Esophagus (tissue), 2 donors: ENCODE measurements around the gene WWOX. TPM values are rescaled to one million over a fixed set of nuclear protein-coding genes. Genes with fewer than 3 reads are reported as not detected.

ENCODE experiments used
- H3K27ac ChIP-seq, 2 donors: one replicate each; pipeline ENCODE4 v1.5.1; 2013; ENCODE audit warnings: low read depth in 2 of 2, mild to moderate bottlenecking in 2 of 2, inconsistent platforms in 1 of 2, low read length in 1 of 2, moderate library complexity in 1 of 2
- H3K27me3 ChIP-seq, 2 donors: one replicate each; pipeline ENCODE4 v1.6.1; 2013; ENCODE audit warnings: low read length in 2 of 2, control low read depth in 1 of 2, mild to moderate bottlenecking in 1 of 2; ENCODE audit not compliant: insufficient read depth in 2 of 2, control insufficient read depth in 1 of 2
- H3K36me3 ChIP-seq, 2 donors: one replicate each; pipeline ENCODE4 v1.6.1; 2013; ENCODE audit warnings: low read length in 1 of 2; ENCODE audit not compliant: control insufficient read depth in 2 of 2, insufficient read depth in 2 of 2
- H3K4me1 ChIP-seq, 2 donors: one replicate each; pipeline ENCODE4 v1.6.1; 2013; ENCODE audit warnings: low read length in 1 of 2; ENCODE audit not compliant: control insufficient read depth in 2 of 2, insufficient read depth in 2 of 2
- H3K4me3 ChIP-seq, 2 donors: one replicate each; pipeline ENCODE4 v1.5.1; 2013; ENCODE audit warnings: low read length in 2 of 2, mild to moderate bottlenecking in 2 of 2, low read depth in 1 of 2, moderate library complexity in 1 of 2
- H3K9me3 ChIP-seq, 2 donors: one replicate each; pipeline ENCODE4 v1.6.1; 2013; ENCODE audit warnings: mild to moderate bottlenecking in 2 of 2, low read depth in 1 of 2, low read length in 1 of 2, moderate library complexity in 1 of 2; ENCODE audit not compliant: control insufficient read depth in 2 of 2, insufficient read depth in 1 of 2
- WGBS, 2 donors: extraction: QIAGEN DNeasy Blood & Tissue Kit; methylation state at CpG; one replicate each; pipeline ENCODE4 v1.1.7; 2013; 5-methylcytosine and 5-hydroxymethylcytosine counted together
- polyA plus RNA-seq, 2 donors: library from polyadenylated mRNA; stranded (reverse); fragments of 200-250 nt; gene quantifications; one replicate each; pipeline ENCODE4 v1.2.3, GENCODE V29; 2013
- donor health status: healthy with polysubstance abuse.
- donor health status: Bipolar disorder and iron deficiency.

The WWOX gene
- polyA plus RNA-seq, 2 donors = 6.4 to 9.1 TPM

DNA sequence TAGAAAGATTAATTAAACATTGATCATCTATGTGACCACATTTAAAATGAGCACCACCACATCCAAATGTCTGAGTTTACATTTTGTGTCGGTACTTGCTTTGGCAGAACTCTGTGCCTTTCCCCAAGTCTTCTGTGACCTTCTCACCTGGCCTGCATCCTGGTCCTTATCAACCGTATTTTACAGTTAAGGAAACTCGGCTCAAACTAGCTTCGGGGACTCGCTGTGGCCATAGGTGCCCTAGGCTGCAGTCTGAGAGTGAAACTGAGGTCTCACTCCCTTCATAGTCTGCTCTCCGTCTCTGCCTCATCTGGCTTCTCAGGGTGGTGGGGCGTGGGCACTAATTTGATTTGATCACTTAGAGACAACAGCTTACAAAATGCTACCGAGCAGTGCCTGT lies 555.5 kb downstream of the WWOX start:
- Histone ChIP-seq H3K36me3 (no peaks in the 10 kb centered on the region), H3K9me3 (no peaks in the 10 kb centered on the region), H3K4me1 (peaks cover 0 to 2% of the 10 kb centered on the region in 2 donors), H3K27ac (no peak overlapping the region), H3K27me3 (no peaks in the 10 kb centered on the region), H3K4me3 (no peak overlapping the region)
- WGBS, 2 donors = 60 to 78% methylated on average over 8 of the region's 8 CpGs

DNA sequence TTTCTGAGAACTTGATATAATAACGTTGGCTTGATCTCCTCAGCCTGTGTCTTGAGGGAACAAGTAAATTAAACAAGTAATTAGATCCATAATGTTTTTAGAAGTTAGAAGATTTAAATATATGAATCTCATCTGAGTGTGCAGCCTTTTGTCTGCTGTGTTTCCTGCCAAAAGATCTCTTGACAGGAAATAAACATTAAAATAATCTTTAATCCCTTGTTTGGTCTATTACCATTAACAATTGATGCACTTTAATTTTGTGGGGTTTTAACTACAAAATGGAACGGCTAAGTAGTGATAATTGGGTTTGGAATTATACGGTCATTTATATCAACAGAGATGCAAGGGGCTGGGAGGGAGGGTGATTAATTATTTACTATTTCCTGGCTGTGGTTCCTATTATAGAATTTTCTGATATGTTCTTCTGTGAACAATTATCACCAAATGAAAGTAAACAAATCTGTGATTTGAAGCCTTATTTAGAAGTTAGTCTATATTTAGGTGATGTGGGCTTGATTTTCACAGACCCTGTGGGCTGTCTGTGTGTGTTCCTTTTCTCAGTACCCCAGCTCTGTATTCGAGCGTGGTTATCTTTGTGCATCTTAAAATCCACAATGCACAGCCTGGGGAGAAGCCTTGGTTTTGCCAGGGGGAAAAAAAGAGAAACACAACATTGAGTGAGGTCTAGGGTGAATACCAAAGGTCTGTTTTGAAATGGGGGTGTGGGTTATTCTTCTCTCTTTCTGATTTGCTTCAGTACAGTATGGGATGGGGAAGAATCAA lies 556.1 kb downstream of the WWOX start:
- no peak overlapping the region for H3K27ac ChIP-seq
- H3K36me3 ChIP-seq = no peaks in the 10 kb centered on the region
- peaks cover 0 to 2% of the 10 kb centered on the region in 2 donors for H3K4me1 ChIP-seq
- H3K4me3 ChIP-seq = no peak overlapping the region
- H3K27me3 ChIP-seq = no peaks in the 10 kb centered on the region
- WGBS, 2 donors = 51 to 59% methylated on average over 5 of the region's 5 CpGs
- no peaks in the 10 kb centered on the region for H3K9me3 ChIP-seq

- Histone ChIP-seq H3K9me3 (no peaks in the 10 kb centered on the region), H3K27me3 (no peaks in the 10 kb centered on the region), H3K4me1 (no peaks in the 10 kb centered on the region), H3K36me3 (no peaks in the 10 kb centered on the region), H3K4me3 (no peak overlapping the region), H3K27ac (no peak overlapping the region)
- 89 to 92% methylated on average over 10 of the region's 10 CpGs for WGBS, 2 donors
These were observed 557.4 kb downstream of the WWOX start for GRCh38 chr16:78656887-78657286.

DNA sequence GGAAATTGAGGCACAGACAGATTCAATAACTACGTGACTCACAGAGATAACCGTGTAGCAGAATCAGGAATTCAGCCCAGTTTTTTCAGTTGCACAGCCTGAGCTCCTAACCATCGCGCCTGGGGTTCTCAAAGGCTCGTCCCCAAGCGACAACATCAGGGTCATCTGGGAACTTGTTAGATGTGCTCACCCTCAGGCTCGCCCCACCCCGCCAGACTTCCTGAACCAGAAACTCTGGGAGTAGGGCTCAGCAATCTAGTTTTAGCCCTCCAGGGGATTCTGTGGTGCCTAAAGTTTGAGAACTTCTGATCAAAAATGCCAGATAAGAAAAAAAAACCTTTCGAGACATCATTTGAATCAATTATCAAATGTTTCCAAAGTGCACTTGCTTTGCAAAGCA lies 559.8 kb downstream of the WWOX start:
- no peaks in the 10 kb centered on the region for H3K27me3 ChIP-seq
- no peaks in the 10 kb centered on the region for H3K36me3 ChIP-seq
- H3K9me3 ChIP-seq = no peaks in the 10 kb centered on the region
- H3K4me1 ChIP-seq = no peaks in the 10 kb centered on the region
- 74 to 75% methylated on average over 9 of the region's 9 CpGs for WGBS, 2 donors
- H3K4me3 ChIP-seq = no peak overlapping the region
- no peak overlapping the region for H3K27ac ChIP-seq

DNA sequence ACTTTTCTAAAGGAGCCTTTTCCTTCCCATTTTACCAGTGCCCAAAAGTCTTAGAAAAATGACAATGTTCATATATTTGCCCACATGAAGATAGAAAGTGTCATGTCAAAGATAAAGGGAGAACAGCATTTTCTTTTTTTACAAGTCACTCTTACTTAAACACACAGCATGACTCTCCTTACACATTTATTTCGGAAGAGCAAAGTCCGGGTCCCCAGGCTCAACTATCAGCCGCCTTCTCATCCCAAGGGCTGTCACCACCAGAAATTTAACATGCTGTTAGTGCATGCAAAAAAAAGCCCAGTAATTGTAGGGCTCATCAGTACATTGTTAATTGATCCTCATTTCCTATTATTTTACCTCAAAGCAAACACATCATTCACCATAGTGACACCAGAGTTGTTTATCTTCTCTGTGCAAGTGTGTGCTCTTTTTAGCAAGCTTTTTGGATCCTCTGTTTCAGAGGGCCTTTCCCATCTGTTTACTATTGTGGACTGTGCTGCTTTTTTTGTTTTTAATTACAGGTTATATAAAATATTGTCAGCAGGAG lies 560.3 kb downstream of the WWOX start:
- Histone ChIP-seq H3K36me3 (no peaks in the 10 kb centered on the region), H3K9me3 (no peaks in the 10 kb centered on the region), H3K4me3 (no peak overlapping the region), H3K27ac (no peak overlapping the region), H3K4me1 (no peaks in the 10 kb centered on the region), H3K27me3 (no peaks in the 10 kb centered on the region)
- 60 to 74% methylated on average over 3 of the region's 3 CpGs for WGBS, 2 donors

DNA sequence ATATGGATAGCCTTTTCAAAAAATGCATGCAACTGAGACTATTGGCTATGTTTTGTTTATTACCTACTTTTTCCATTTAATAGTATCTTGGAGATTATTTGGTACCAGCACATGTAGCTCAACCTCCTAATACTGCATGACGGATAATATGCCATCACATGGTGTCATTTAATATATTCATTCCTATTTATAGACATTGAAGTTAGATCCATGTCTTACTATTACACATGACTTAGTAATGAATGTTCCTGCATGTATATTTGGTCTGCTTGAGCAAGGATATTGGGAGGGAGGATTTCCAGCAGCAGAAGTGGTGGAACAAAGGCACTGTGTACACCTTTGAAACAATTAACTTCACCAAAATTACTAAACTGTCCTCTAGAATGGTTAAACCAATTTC lies 561.3 kb downstream of the WWOX start:
- 93 to 97% methylated on average over 1 of the region's 1 CpG for WGBS, 2 donors

GRCh38 chr16:78663690-78664089 lies 564.2 kb downstream of the WWOX start:
- H3K27me3 ChIP-seq = no peaks in the 10 kb centered on the region
- H3K9me3 ChIP-seq = no peaks in the 10 kb centered on the region
- no peak overlapping the region for H3K27ac ChIP-seq
- H3K36me3 ChIP-seq = no peaks in the 10 kb centered on the region
- no peaks in the 10 kb centered on the region for H3K4me1 ChIP-seq
- 93 to 97% methylated on average over 5 of the region's 5 CpGs for WGBS, 2 donors
- H3K4me3 ChIP-seq = no peak overlapping the region

More for the DNA sequence above, 561.3 kb downstream of the WWOX start:
- no peak overlapping the region for H3K4me3 ChIP-seq
- no peaks in the 10 kb centered on the region for H3K27me3 ChIP-seq
- H3K36me3 ChIP-seq = no peaks in the 10 kb centered on the region
- no peaks in the 10 kb centered on the region for H3K9me3 ChIP-seq
- no peaks in the 10 kb centered on the region for H3K4me1 ChIP-seq
- H3K27ac ChIP-seq = no peak overlapping the region

GRCh38 chr16:78664811-78665772 lies 565.6 kb downstream of the WWOX start:
- H3K9me3 ChIP-seq = no peaks in the 10 kb centered on the region
- no peaks in the 10 kb centered on the region for H3K36me3 ChIP-seq
- no peak overlapping the region for H3K4me3 ChIP-seq
- 88 to 90% methylated on average over 19 of the region's 19 CpGs for WGBS, 2 donors
- no peak overlapping the region for H3K27ac ChIP-seq
- H3K27me3 ChIP-seq = no peaks in the 10 kb centered on the region
- H3K4me1 ChIP-seq = no peaks in the 10 kb centered on the region

DNA sequence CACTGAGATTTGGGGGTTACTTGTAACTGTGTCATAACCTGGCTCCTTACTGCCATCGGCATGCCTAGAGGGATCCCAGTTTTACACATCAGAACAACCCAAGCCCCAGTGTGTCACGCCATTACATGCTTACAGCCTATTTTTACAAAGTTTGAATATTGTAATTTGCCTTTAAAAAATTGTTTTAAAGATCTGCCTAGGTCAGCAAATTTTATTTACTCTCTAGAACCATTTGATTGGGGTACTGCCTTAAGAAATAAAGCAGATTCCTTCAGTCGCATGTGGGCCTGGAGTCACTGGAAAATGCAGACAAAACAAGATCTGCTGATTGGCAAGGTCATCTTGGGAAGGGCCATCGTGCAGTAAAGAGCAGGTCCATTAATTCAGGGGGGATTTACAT lies 566.9 kb downstream of the WWOX start:
- H3K4me1 ChIP-seq = no peaks in the 10 kb centered on the region
- no peaks in the 10 kb centered on the region for H3K36me3 ChIP-seq
- H3K9me3 ChIP-seq = no peaks in the 10 kb centered on the region
- H3K4me3 ChIP-seq = no peak overlapping the region
- H3K27ac ChIP-seq = no peak overlapping the region
- WGBS, 2 donors = 84 to 88% methylated on average over 4 of the region's 4 CpGs
- no peaks in the 10 kb centered on the region for H3K27me3 ChIP-seq
